Medulla oblongata (tissue), 1 donor: Measurements from ENCODE around the gene GLS.
"Not testable (repeated sequence)": the region's sequence is repeated elsewhere in the genome, so short reads cannot be mapped to it uniquely, and the experiment has no call there.

Experiments used
- DNase-seq: peaks from one replicate; pipeline ENCODE4 v3.0.0-alpha.2; 2015; ENCODE audit errors: extremely low spot score

Gene GLS

GRCh38 chr2:190880378-190881083 lies at the start of gene GLS:
TSS of gene GLS (plus strand) at chr2:190880821. CDS start at chr2:190881085, 264 bp downstream.
- DNase-seq = peak; percentile 99

DNA sequence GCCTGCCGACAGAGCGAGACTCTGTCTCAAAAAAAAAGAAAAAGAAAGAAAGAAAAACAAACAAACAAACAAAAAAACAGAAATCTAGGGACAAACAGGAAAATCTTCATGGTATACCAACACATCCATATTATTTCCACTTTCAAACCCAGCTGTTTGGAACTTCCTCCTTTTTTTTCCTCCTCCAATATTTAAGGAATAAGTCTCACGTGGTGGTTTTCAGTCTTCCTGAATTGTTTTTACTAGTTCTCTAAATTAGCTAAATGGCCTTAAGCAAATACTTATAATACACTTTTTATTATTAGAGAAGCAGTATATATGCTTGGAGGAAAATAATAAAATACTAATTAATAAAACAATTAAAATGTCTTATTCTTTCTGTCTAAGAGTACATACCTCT lies 48.7 kb upstream of the GLS start:
- no peak for DNase-seq

DNA sequence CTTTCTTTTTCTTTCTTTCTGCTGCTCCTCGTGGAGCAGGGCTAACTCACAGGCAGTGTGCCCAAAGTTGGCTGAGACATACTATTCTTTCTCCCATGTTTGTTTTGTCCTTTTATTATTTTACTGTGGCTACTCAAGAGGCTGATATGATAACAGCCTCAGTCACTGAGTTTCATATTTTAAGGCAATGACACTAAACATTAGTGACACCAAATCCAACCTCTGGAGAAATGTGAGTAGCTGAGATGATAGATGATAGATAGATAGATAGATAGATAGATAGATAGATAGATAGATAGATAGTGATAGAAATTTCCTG lies 45.8 kb upstream of the GLS start:
- no peak for DNase-seq

DNA sequence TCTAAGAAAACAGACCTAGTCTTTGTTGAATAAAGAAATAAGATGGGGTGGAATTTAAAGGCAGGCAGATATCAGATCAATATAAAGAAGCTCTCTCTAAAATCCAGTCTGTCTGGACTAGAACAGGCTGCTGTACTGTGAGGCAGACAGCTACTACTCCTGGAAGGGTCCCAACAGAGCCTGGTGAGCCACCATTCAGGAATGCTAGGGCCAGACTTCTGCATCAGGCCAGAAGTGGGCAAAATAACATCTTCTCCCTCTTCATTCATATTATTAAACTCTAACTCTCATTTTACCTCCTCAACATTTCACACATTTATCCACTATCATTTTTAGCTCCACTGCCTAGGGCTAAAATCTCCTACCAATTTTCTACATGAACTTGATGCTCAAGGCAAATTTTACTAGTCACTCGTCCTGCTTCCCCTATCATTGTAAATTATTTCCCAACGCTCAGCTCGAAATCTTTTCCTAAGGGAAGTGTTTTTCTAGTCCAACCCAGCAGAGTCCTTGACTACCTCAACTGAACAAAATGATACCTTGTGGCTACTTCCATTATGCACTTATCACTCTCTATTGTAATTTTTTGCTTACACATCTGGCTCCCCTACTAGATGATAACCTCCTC lies 45.2 kb upstream of the GLS start:
- DNase-seq = no peak

DNA sequence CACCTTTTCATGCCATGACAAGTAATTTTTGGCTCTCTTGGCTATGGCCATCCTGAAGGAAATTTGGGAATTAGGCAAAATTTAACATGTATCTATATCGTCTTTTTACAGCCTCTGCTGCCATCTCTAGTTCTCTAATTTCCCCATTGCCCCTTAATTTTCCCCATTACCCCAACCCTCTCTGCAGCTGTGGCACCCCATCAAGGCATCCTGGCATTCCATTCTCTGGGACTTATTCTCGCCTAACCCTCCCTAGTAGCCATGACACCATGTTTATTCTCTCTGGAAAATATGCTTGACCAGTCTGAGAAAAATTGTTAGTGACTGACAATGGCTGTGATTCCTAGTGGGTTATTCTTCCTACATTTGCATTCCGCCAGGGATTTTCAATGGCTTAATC lies 43.9 kb upstream of the GLS start:
- DNase-seq = no peak

DNA sequence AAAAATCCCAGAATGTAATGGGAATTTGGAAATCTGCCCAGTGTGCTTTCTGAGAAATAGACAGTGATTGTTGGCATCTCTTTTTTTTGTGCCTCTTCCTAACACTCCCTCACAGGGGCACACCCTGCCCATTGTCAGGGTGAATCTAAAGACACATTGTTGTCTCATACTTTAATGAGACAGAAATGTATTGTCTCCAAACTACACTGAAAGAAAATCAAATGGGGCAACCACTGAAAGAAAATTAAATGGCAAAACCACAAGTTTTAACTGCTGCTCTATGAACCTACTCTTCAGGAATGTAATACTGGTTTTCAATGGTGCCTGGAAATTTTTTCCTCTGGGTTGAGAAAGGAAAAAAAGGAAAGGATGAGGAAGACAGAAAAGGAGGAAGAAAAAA lies 43.2 kb upstream of the GLS start:
- peak; percentile 36 for DNase-seq

- DNase-seq = no peak
Measured at GRCh38 chr2:190837952-190838361, 42.7 kb upstream of the GLS start.

- no peak for DNase-seq
Measured at GRCh38 chr2:190838492-190838910, 42.1 kb upstream of the GLS start.

DNA sequence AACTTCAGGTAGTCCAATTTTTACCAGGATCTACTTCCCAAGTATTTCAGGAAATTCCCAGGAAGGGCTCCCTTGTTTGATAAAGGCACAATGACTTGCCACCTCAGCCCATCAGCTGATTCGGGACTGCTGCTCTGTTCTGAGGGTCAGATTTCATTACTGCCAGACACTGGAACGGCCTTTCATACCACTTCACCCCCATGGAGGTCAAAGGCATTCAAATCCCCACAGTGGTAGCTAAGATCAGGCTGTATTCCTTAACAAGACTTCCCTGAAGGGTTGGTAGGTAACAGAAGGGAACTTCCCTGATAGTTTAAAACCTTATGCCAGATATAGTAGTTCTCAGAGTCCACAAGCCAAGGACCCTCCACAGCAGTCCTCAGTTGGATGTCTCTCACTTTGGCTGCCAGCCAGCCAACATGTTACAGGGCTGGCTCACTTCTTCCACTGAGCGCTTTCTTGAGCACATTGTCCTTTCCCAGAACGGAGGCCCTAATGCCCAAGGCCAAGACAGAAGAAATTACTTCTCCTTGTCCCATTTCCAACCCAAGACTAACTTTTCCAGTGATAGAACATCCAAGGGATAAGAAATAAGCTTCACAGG lies 40.0 kb upstream of the GLS start:
- DNase-seq = no peak

DNA sequence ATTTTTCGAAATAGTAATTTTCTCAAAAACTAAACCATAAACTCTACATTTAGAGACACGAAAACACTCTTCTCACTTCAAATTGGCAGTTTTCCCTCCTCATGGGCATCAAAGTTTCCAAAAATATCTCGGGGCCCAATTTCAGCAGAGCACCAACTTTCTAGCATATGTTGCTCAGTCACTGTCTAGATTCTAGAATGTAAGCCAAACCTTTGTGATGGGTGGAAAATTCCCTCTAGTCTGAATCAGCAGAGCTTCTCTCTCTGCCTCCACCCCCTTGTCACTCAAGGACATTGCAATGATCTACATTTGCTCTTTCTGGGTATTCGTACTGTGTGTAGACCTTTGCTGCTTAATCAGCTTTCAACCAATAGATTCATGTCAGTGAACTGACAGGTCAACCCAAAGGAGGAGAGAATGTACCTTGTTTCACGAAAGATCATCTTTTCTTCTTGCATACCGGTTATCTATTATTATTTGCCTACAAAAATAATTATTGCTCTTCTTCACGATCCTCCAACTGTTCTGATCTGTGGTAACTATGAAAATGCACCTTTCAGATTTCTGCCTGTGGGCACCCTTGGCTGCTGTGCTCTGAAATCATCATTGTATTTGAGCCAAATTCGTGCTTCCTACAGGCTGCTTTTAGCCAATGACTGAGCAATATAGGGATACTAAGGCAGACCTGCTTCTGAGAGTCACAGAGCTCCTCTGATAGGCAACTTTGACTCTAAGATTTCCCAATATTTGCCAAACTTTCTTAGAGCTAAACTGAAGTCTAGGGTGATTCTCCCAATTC lies 38.7 kb upstream of the GLS start:
- DNase-seq = no peak

DNA sequence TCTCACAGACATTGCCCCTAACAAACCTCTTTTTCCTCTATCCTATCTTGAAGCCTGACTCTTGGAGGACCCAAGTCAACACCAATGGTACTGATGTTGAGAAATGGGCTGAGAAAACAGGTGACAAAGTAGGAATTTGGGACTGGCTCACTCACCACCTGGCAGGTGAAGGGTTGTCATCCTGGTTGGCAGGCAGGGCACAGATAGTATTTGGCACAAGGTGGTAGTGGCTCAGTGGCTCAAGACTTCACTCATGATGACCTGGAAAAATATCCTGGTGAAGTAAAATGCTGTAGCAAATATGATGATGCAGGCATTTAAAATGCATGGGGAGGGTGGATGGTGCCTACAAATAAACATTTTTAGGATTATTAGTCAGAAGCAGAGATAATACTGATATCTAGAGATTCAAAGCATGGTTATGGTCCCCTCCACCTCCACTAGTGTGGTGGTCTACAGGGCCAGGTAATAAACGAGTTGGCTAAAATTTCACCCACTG lies 38.0 kb upstream of the GLS start:
- DNase-seq = no peak

DNA sequence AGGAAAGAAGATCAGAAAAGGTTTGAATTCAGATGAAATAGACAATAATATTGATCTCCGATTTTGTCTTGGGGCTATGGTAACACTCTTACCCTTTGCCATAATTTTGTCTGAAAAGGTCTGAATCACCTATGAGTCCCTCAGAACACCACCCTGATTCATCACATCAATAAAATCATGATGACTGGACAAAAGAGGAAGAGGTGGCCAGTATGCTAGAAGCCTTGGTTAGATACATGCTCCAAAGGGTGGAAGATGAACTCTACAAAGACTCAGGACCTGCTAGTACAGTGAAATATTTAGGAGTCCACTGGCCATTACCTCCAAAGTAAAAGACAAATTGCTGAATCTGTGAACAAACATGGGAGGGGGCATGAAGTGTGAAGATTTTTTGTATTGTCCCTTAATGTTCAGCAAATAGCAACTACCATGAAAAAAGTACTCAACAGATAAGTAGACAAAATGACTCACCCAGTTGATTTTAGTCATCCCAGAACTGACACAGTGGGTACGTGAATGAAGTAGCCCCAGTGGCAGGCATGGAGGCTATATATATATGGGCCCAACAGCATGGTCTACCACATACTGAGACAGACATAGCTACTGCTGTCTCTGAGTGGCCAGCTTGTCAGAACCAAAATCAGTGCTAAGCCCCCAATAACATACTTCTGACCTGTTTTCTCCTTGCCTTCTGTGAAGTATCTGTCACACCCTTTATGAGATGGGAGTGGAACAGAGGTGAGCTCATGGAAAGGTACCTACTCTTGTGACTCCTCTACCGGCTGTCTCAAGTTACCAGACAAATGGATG lies 36.5 kb upstream of the GLS start:
- DNase-seq = no peak

GRCh38 chr2:190844700-190845401 lies 35.8 kb upstream of the GLS start:
- DNase-seq = no peak

DNA sequence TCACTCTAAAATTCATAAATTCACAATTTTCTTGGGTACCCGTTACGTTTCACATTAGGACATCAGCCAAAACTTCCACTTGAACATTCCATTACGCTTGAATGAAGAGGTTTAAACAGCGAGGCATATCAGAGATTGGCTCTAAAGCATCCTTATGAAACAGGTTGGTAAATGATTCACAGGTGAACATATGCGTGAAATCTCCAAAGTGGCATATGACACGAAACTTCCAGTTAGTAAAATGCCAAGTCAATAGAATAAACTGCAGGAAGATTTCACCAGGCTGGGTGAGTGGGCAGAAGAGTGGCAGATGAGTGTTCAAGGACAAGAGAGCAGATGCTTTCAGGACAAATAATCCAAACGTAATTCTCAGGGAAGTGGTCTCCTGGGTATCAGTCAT lies 33.9 kb upstream of the GLS start:
- no peak for DNase-seq

- no peak for DNase-seq
Measured at GRCh38 chr2:190847504-190848081, 33.0 kb upstream of the GLS start.

GRCh38 chr2:190849774-190850173 lies 30.8 kb upstream of the GLS start:
- no peak for DNase-seq

- not testable (repeated sequence) for DNase-seq
Measured at GRCh38 chr2:190853022-190853421, 27.6 kb upstream of the GLS start.

DNA sequence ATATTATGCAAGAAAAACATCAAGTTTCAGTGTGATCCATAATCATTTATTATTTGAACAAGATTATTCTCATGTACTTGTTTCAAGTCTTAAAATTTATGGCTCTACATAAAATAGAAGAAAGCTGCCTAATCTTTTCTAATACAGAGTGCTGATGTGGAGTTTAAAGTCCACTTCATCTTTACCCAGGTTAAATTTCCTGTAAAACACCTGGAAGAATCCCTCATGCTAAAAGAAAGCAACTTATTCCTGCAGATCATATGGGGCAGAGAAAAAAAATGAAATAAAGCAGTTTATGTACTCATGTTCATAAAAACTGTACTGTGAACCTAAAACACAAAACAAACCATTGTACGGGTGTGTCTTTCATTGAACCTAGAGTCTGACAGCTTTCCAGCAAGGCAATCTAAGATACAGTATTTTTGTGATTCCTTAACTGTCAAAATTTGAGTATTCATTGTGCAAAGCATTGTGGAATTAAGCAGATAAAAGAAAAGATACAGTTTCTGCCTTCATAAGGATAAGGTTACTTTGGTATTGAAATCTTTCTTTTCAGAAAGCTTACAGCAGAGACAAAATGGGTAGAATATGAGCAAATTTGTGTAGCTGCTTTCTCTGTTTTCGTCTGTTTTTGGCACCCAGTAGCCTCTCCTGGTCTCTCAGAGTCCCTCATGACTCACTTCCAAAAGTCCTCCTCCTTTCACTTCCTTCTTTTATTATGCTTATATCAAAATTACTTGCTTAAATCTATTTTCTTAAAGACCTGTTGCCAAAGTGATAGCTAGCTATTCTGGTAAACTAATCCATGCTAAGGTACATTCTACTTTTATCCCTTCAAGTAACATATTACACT lies 26.9 kb upstream of the GLS start:
- peak; percentile 8 for DNase-seq

DNA sequence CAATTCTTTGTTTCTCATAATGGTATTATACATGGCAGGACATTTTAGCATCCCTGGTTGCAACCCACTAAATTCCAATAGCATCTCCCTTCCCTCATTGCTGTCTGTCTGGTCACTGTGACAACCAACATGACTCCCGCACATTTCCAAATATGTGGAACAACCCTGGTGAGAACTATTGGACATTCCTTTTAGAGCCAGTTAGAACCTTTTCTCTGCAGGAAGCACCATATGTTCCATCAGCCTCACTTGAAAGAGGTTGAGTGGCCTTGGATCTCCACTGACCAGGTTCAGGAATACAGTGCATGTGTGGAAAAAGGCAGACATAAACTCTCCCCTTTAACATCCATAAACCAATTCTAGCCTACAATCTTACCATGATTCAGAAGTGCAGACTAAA lies 25.9 kb upstream of the GLS start:
- no peak for DNase-seq

DNA sequence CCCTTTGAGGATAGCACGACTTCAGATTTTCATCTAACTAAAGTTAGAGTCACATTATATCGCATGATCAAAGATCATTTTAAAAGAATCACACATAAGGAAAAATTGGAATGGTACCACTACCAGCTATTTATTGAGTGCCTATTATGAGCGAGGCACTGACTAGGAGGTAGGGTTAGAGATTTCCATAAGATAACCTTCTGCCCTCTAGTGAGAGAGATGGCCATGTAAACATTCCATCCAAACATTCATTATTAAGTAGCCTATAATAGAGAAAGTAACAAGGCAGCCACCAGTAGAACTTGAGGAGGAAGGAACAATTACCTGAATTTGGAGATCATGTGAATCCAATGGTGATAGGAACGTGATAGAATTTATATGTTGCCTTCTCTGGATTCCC lies 25.4 kb upstream of the GLS start:
- DNase-seq = no peak
